B cell (primary cell): Measurements from ENCODE around the gene PRMT5.

Source experiments
- CTCF ChIP-seq: fragments of 200-600 bp; IDR thresholded peaks from one replicate; pipeline ENCODE4 v1.8.0; 2022; ENCODE audit warnings: antibody characterized with exemption, mild to moderate bottlenecking
- EZH2 ChIP-seq: IDR thresholded peaks from 2 replicates; pipeline ENCODE4 v1.6.1; 2012; ENCODE audit warnings: borderline replicate concordance, low read depth, mild to moderate bottlenecking, moderate library complexity, low read length; ENCODE audit not compliant: insufficient read depth, poor library complexity, severe bottlenecking

- TF ChIP-seq CTCF = no peak
- TF ChIP-seq EZH2 = no peak
These were observed 6.9 kb downstream of the PRMT5 start for GRCh38 chr14:22922294-22922693.
